SH-SY5Y (cell line): ENCODE measurements around the gene ARHGAP15.

Experiments used
- GATA2 ChIP-seq: IDR thresholded peaks from 2 replicates; pipeline ENCODE4 v1.6.1; 2011; ENCODE audit warnings: mild to moderate bottlenecking, low read depth, low read length
- GATA3 ChIP-seq: IDR thresholded peaks from 2 replicates; pipeline ENCODE4 v1.6.1; 2011; ENCODE audit warnings: low read depth, mild to moderate bottlenecking, low read length, moderate library complexity

GRCh38 chr2:143521396-143521795, 392.2 kb downstream of the ARHGAP15 start:
- no peak for TF ChIP-seq GATA3
- no peak for TF ChIP-seq GATA2
